Amygdala (tissue), 56 donors: ENCODE results near the gene ZNF185.

Experiments
- DNase-seq, 56 donors: peaks; one replicate each; lab custom pipeline; 2025; lab: John Stamatoyannopoulos, UW

Gene ZNF185

DNA sequence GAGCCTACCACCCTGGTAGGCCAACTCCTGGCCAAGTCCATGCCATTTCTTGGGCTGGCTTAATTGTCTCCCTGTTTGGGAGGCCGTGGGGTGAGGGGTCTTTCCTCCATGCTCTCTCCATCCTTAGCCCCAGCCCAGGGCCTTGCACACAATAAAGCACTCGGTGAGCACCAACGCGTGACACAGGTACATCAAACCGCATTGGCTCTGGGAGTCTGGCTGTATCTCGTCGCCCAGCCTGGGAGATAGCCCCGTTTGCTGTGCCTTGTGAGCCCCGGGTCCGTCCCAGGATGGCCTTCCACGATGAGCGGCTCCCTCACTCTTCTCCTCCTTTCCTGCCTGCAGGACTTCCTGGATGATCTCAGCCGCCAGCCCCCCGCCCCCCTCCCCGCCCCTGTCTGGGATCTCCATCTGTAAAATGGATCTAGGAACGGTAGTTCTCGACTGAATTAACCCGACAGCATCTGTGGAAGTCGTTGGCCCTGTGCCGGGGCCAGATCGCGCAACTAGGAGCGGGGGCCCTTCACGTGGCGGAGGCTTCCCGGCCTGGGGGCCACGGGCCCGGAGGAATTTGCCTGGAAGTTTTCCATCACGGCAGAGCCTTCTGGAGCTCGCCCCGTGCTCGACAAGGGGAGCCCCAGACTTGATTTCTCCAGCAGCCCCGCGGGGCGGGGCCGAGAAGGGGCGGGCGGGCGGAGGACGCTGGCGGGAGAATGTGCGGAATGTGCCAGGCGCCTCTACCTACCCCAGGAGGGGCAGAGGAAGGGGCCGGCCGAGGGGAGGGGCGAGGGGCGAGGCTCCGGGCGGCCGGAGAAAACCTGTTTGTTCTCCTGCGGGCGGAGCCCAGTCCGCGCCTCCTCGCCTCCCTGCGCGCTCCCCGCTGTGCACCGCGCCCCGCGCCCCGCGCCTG is at the start of gene ZNF185:
Gene ZNF185 (plus strand): TSS at position 846 of the 910 bp plus-strand sequence. CDS start 16,423 bp downstream, outside the sequence.
- no peak for DNase-seq

DNA sequence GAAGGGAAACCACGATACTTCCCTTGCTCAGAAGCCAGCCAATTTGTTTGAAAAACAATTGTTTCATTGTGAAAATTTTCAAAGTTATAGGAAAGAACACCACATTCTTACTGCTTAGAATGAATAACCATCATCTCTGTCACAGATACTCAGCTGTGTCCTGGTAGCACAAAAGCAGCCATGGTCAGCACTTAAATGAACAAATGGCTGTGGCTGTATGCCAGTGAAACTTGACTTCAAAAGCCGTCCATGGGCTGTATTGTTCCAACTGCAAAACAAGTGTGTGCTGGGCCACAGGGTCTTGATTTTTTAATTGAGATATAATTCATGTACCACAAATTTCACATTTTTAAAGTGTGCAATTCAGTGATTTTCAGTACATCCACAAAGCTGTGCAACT is 47.4 kb upstream of the ZNF185 start:
- peak in 10 of 56 donors; percentile 1 to 37 (median 8) for DNase-seq

DNA sequence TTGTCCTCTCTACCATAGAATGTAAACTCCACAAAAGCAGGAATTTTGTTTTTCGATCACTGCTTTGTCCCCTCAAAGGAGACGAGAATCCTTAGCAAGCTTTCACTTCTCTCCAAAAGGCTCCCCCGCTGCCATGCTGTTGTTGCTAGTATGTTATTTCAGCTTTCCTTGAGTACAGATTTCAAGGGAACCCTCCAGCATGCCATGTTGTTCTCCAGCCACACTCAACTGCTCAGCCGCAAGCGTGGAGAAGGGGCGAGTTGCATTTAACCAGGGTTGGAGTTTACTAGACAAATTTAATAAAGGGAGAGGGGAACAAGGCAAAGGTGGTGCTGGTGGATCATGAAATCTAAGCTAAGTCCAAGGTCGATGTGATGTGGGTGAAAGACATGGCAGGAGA is 43.9 kb upstream of the ZNF185 start:
- no peak for DNase-seq

DNA sequence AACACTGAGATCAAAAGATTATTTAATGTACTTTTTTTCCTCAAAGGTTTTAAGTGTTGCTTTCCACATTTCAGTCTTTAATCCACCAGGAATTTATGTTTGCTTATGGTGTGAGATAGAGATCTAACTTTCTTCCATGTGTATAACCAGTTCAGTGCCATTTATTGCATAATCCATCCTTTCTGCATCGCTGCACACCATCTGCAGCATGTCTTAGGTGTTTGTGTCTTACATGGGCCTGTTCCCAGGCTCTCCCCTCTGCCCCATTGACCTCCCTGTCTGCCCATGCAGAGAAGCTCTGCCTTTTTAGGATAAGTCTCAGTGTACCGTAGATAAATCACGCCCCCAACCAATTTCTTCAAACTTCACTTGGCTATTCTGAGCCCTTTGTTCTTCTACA is 36.8 kb upstream of the ZNF185 start:
- DNase-seq = no peak

DNA sequence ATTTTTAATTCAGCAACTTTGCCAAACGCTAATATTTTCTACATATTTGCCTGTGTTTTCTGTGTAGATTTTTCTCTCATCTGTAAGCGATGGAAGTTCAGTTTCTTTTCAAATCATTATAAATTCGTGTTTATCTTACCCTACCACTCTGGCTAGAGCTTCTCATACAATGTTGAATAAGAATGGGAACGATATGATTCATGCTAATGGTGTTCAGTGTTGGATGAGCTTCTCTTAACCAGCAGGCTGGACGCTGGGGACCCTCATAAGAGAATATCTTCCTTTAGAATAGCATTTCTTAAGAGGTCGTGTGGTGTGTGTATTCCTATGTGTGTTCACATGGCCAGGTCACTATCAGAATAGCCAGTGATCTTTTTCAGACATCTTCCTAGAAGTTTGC is 36.0 kb upstream of the ZNF185 start:
- DNase-seq = no peak

DNA sequence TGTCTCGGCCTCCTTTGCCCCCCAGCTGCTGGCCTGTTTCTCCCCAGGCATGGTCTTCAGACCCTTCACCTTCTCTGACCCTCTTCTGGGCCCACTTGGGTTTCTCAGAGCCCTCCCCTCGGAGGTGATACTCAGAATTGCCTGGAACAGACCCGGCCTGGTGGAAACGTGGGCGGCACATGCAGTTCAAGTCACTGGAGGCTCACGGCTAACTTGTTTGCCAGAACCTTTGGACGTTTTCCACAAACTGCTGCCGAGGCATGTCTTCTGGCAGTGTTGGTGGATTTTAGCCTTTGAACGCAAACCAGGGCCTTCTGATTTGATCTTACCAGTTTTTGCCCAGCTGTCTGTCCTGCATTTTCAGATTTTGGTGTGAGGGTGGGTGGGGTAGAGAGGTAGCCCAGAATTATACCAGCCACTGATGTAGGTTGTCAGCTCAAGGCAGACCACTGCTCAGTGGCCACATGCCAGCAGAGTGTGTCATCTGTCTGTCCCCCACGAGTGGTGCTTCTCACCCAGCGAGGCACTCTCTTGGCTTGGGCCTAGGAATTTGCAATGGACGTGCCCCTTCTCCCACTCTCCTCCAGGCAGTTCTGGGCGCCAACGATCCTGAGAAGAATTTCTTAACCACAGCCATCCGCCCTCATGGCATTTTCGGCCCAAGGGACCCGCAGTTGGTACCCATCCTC is 32.5 kb upstream of the ZNF185 start:
- DNase-seq = no peak

DNA sequence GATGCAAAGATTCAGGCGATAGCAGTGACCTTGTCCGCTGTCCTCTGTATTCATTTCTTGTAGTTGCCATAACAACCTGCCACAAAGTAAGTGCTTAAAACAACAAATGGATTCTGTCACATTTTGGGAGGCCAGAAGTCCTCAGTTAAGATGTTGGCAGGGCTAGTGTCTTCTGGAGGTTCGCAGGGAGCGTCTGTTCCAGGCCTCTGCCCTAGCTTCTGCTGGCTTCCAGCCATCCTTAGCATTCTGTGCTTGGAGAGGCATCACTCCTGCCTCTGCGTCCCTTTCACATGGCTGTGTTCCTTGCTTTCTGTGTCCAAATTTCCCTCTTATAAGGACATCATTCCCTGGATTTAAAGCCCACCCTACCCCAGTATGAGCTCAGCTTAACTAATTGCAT is 31.5 kb upstream of the ZNF185 start:
- DNase-seq = no peak

DNA sequence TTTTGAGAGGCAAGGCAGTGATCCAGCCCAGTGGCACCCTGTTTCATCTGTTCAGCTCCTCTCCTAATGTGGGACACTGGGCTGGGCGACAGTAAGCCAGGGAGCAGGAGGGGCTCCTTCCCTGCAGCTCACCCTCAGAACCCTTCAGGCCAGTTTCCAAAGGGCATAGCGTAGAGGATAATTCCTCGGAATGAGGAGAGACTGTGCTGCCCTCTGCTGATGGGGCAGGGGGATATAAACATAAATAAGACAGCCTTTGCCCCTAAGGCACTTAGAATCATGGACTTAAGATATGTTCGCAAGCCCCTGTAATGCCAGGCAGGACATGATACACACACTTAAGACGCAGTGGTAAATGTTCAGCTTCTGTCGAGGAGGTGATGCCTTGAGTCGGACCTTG is 27.9 kb upstream of the ZNF185 start:
- no peak for DNase-seq

DNA sequence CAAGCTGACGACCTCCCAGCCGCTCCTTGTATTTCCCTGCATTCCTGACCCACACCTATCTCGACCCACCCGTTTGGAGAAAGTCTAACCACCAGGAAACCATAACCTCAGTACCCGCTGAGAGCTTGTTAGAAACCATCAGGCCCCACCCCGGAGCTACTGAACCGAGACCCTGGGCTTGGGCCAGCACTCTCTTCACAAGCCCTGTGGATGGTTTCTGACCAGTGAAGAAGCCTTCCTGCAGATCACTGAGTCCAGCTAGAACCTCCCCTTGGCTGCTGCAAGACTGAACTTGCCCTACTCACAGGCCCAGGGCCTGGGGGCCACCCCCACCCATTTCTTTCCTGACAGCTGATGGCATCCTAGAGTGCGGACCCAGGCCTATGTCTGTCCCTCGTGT is 26.6 kb upstream of the ZNF185 start:
- DNase-seq = no peak

DNA sequence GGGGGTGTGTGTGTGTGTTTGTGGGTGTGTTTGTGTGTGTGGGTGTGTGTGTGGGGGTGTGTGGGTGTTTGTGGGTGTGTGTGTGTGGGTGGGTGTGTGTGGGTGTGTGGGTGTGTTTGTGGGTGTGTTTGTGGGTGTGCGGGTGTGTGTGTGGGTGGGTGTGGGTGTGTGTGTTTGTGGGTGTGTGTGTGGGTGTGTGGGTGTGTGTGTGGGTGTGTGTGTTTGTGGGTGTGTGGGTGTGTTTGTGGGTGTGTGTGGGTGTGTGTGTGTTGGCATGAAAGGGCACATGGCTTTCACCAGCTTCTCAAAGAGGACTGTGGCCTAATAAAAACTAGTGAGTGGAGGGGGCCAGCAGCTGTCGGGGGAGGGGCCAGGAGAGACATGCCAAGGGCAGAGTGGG is 25.3 kb upstream of the ZNF185 start:
- no peak for DNase-seq

DNA sequence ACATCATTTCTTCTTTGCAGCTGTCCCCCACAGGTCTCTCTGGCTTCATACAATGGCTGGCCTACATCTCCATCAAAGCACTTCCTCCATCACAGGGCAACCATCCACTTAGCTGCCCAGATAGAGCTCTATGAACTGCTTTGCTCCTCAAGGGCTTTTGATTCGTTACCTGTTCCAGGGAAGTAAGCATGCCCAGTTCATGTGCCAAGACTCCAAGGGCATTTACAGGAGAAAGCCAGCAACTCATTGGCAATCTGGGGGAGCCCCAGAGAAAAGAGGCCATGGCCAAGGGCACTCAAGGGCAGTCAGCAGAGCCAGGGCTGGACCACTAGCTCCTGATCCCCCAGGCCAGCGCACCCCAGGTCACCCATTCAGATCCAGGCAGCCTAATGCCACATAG is 24.5 kb upstream of the ZNF185 start:
- DNase-seq = no peak

DNA sequence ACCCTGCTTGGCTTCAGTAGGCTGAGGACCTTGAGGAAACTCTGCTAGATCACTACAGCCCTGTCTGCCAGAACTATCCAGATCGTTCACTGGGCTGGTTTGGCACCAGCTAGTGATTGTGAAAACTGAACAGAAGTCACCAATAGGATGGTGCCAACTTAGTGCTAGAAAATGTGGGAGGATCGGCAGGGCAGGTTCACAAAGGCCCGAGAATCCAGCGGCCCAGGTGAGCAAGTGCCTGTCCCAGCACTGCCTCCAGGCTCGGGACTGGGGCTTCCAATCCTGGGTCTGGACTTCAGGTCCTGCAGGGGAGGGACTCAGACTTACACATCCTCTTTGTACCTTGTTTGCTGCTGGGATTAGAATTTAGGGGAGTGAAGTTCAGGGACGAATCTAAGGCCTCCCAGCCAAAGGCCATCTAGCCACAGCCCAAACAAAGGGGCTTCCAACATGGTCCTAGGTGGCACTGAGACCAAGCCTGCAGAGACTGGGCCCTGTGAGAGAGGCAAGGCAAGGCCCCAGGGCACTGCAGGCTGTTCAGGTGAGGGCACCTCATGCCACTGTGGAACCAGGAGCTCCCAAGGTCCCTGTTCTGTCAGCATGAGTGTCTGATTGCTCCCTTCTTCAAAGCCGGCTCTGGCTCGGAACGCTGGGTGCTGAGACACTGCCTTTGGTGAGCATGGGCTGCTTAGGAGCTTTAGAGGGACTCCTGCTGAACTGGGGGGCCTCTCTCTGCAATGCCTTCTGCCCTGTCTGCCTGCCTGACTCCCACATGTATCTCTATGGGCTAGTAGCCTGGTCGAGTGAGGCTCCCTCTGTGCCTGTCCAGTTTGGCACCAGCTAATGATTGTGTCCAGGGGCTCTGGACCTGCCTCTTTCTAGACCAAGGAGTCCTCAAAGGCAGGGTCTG is 20.7 kb upstream of the ZNF185 start:
- no peak for DNase-seq

DNA sequence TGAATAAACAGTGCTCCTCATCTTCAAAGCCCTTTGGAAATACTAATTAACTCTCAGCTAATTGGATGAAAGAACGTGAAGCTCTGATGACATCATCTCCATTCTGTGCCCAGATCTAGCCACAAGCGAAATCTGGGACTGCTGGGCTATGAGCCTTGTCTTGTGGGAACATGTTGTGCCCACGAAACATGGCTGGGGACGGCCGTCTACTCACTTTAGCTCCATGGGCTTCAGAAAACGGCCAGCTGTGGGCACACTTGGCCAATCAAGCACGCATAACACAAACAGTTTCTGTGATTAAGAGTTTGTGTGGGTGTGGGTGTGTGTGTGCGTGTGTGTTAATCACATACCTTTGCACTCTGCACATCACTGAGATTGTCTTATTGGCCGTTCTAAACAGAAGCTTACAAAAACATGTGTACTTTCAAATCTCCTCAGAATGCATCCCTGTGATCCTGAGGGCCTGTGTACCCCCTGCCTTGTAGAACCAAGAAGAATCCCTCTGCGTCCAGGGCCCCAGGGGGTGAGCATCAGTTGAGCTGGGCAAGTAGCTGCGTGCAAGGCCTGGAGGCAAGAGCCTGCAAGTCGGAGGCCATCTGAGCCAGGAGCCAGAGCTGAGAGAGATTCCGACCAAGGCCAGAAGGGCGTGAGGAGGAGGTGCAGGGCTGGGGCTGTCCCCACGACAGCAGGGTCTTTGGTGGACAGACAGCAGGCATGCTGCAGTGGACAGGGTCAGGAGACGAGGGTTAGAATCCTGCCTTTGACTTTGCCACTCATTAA is 18.7 kb upstream of the ZNF185 start:
- DNase-seq = peak in 3 of 56 donors; percentile 2 to 20 (median 6)

DNA sequence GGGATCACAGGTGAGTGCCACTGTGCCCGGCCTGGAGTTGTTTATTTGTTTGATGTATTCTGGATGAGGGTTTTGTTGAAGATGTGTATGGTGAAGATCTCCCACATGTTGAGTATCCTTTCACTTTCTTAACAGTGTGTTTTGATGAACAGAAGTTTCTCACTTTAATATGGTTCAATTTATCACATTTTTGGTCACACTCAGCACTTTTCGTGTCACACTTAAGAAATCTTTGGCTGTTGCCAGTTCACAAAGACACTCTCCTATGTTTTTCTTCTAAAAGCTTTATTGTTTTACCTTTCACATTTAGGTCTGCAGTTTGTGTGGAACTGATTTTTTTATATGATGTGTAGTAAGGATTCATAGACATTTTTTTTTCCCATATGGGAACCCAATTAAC is 16.6 kb upstream of the ZNF185 start:
- no peak for DNase-seq

DNA sequence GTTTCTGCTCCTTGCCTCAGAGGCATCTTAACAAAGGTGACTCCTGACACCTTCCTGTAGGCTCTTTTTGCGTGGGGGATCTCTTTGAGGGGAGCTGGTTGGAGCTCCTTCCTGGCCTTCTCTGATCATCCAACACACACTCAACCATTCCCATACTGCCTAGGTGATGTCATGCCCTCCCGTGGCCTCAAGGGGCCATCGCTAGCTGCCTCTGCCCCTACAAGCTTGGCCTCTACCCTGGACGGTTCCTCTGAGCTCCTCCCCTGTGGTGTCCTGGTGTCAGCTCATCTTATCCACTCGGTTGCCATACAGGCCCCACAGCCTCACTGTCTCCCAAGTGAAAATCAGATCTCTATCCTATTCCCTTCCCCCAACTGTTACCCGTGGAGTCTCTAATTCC is 13.7 kb upstream of the ZNF185 start:
- DNase-seq = no peak

DNA sequence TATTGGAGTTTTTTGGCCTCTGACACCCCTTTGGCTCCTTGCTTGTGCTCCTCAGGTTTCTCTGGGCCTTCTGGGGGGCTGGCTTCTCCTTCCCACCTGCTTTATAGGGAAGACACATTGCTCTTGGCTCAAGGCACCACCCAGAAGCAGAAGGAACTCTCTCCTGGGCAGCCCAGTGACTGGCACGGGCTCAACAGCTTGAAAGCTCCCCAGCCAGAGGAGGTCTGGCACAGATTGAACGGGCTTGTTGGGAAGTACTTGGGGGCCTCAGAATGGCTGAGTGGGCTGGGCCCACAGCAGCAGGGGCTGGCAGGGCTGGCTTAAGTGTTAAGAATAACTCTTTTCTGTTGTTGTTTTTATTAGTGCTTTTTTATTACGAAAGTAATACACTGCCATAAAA is 11.2 kb upstream of the ZNF185 start:
- DNase-seq = peak in 3 of 56 donors; percentile 1 to 25 (median 6)

DNA sequence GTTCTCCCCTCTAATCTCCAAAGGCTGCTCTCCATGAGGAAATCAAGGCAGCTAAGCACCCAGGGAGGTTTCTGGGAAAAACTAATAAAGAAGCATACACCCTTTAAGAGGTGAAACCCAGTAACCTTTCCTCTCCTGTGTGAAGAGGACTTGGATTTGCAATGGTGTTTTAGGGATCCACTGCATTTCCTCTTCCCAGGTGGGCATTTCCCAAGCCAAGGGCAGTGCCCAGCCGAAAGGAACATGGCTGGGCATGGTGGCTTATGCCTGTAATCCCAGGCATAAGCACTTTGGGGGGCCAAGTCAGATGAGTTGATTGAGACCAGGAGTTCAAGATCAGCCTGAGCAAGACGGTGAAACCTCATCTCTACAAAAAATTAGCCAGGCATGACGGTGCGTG is 5.4 kb upstream of the ZNF185 start:
- no peak for DNase-seq

DNA sequence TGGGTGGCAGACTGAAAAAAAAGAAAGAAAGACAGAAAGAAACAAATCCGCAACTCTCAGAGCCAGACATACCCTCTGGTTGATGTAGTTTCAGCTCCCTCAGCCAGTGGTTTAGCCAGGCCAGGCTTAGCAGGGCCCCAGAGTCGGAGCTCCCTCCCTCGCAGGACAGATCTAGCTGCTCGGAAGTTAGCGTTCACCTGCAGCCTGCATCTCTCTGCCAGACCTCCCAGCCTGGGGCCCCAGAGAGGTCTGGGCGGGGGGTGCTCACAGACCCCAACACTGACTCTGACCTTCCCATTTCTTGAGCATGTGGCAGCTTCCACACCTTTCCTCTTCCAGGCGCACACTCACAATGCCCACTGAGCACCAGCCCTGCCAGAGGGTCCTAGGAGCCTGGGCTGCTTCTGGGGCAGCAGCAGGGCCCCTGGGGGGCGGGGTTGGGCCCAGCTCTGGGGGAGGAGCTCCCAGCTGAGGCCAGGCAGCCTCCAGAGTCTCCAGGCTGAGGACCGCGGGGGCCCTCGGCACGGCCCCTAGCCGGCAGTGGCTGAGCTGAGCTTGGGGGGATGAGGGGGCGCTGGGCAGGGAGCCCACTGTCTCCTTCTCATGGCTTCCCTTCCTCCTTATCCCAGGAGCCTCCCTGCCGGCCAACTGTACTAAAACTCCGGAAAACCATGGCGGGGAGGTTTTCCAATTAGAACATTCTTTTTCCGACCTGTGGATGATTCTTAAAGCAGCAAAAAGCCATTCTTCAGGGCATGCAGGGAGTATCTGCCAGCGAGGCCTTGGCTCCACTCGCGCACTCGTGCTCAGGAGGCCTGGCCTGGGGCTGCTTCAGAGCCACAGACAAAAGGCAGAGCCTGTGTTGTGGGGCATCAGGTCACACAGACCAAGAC is 4.6 kb upstream of the ZNF185 start:
- DNase-seq = no peak
